GM12892 (cell line): ENCODE results near the gene MED22.

Experiments used
- POLR2A ChIP-seq: IDR thresholded peaks from 2 replicates; pipeline ENCODE4 v1.6.1; 2011; ENCODE audit warnings: low read depth, low read length, control low read depth
- TAF1 ChIP-seq: IDR thresholded peaks from 2 replicates; pipeline ENCODE4 v1.6.1; 2011; ENCODE audit warnings: low read depth, mild to moderate bottlenecking, control low read depth, low read length, borderline replicate concordance

GRCh38 chr9:133374612-133375115 lies 26.7 kb upstream of the MED22 start:
- TF ChIP-seq POLR2A (no peak), TAF1 (no peak)
